HL-60 (cell line): Measurements from ENCODE around the gene ZFYVE26.

ENCODE experiments used
- DNase-seq, 2 experiments: peaks; one replicate each; pipeline ENCODE4 v3.0.0-alpha.2; 2010 to 2020; ENCODE audit warnings: low read depth in 1 of 2, low spot score in 1 of 2
- H3K27ac ChIP-seq: fragments of 250-450 bp; sonication (Bioruptor Pico); replicated peaks from 2 replicates; pipeline ENCODE4 v1.5.1; 2020; ENCODE audit warnings: mild to moderate bottlenecking, moderate library complexity
- H3K27me3 ChIP-seq: fragments of 250-450 bp; sonication (Bioruptor Pico); 2 replicates; pipeline ENCODE4 v1.5.1; 2021; ENCODE audit warnings: mild to moderate bottlenecking, moderate library complexity; ENCODE audit not compliant: insufficient read depth, poor library complexity, severe bottlenecking
- H3K4me3 ChIP-seq: replicated peaks from 2 replicates; pipeline ENCODE4 v1.5.1; 2011; ENCODE audit warnings: mild to moderate bottlenecking, control low read depth, low read length; ENCODE audit not compliant: insufficient read depth
- GABPA ChIP-seq: IDR thresholded peaks from 2 replicates; pipeline ENCODE4 v1.6.1; 2012; ENCODE audit warnings: low read depth
- POLR2AphosphoS5 ChIP-seq: IDR thresholded peaks from 2 replicates; pipeline ENCODE4 v1.6.1; 2012; ENCODE audit warnings: low read depth
- SPI1 ChIP-seq: IDR thresholded peaks from 2 replicates; pipeline ENCODE4 v1.6.1; 2012; ENCODE audit warnings: low read depth, mild to moderate bottlenecking, borderline replicate concordance
- TF ChIP-seq, protein P1 (sequence below): IDR thresholded peaks from one replicate; pipeline ENCODE4 v1.5.1; 2011; ENCODE audit warnings: low read length, control low read depth, inconsistent platforms; ENCODE audit not compliant: insufficient read depth
- TF ChIP-seq, protein P2 (sequence below): IDR thresholded peaks from 2 replicates; pipeline ENCODE4 v1.6.1; 2012; ENCODE audit warnings: low read depth; ENCODE audit not compliant: insufficient replicate concordance

The ZFYVE26 gene

DNA sequence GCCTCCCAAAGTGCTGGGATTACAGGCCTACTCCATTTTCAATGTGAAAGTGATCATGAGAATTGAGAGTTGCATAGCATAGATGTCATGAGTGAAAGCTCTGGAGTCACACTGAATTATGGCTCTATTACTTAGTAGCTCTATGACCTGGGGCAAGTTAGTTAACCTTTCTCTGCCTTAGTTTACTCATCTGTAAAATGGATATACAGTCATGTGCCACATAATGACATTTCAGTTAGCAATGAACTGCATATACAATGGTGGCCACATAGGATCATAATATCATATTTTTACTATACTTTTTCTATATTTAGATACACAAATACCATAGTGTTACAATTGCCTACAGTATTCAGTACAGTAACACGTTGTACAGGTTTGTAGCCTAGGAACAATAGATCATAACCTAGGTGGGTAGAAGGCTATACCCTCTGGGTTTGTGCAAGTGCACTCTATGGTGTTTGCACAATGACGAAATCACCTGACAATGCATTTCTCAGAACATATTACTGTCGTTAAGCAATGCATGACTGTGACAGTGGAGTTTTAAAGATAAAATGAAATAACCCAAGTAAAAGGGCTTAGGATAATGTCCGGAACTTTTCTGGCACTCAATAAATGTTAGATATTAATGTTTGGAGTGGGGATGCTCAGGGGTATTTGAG is 53.1 kb downstream of the ZFYVE26 start:
- H3K27me3 ChIP-seq = no peaks in the 10 kb centered on the region
- no peak overlapping the region for H3K27ac ChIP-seq
- no peak overlapping the region for H3K4me3 ChIP-seq
- DNase-seq = peak in 1 of 2 experiments; percentile 9
- TF ChIP-seq GABPA (no peak), SPI1 (no peak), POLR2AphosphoS5 (no peak)
- TF ChIP-seq, protein P1, sequence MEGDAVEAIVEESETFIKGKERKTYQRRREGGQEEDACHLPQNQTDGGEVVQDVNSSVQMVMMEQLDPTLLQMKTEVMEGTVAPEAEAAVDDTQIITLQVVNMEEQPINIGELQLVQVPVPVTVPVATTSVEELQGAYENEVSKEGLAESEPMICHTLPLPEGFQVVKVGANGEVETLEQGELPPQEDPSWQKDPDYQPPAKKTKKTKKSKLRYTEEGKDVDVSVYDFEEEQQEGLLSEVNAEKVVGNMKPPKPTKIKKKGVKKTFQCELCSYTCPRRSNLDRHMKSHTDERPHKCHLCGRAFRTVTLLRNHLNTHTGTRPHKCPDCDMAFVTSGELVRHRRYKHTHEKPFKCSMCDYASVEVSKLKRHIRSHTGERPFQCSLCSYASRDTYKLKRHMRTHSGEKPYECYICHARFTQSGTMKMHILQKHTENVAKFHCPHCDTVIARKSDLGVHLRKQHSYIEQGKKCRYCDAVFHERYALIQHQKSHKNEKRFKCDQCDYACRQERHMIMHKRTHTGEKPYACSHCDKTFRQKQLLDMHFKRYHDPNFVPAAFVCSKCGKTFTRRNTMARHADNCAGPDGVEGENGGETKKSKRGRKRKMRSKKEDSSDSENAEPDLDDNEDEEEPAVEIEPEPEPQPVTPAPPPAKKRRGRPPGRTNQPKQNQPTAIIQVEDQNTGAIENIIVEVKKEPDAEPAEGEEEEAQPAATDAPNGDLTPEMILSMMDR = no peak
- TF ChIP-seq, protein P2, sequence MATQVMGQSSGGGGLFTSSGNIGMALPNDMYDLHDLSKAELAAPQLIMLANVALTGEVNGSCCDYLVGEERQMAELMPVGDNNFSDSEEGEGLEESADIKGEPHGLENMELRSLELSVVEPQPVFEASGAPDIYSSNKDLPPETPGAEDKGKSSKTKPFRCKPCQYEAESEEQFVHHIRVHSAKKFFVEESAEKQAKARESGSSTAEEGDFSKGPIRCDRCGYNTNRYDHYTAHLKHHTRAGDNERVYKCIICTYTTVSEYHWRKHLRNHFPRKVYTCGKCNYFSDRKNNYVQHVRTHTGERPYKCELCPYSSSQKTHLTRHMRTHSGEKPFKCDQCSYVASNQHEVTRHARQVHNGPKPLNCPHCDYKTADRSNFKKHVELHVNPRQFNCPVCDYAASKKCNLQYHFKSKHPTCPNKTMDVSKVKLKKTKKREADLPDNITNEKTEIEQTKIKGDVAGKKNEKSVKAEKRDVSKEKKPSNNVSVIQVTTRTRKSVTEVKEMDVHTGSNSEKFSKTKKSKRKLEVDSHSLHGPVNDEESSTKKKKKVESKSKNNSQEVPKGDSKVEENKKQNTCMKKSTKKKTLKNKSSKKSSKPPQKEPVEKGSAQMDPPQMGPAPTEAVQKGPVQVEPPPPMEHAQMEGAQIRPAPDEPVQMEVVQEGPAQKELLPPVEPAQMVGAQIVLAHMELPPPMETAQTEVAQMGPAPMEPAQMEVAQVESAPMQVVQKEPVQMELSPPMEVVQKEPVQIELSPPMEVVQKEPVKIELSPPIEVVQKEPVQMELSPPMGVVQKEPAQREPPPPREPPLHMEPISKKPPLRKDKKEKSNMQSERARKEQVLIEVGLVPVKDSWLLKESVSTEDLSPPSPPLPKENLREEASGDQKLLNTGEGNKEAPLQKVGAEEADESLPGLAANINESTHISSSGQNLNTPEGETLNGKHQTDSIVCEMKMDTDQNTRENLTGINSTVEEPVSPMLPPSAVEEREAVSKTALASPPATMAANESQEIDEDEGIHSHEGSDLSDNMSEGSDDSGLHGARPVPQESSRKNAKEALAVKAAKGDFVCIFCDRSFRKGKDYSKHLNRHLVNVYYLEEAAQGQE = no peak

DNA sequence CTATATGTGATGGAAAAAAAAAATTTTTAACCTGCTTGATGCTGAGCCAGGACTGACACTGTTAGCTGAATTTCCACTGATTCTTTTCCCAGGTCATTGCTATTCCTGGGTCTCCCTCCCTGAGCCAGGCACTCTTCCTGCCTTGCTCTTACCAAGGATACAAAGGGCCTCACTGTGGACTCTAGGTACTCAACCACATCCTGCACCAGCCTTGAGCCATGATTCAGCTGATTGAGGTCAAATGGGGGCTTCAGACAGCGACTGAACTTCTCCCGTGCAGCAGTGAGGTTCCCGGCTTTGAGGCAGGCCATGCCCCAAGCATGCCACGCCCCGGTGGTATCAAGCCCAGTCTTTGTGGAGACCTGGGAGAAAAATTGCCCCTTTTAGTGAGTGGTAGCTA is 54.3 kb downstream of the ZFYVE26 start:
- no peak for TF ChIP-seq POLR2AphosphoS5
- TF ChIP-seq, protein P1 = no peak
- no peak for TF ChIP-seq SPI1
- TF ChIP-seq, protein P2 = no peak
- TF ChIP-seq GABPA = no peak
- no peaks in the 10 kb centered on the region for H3K27me3 ChIP-seq
- no peak overlapping the region for H3K4me3 ChIP-seq
- no peak overlapping the region for H3K27ac ChIP-seq
- DNase-seq = no peak

DNA sequence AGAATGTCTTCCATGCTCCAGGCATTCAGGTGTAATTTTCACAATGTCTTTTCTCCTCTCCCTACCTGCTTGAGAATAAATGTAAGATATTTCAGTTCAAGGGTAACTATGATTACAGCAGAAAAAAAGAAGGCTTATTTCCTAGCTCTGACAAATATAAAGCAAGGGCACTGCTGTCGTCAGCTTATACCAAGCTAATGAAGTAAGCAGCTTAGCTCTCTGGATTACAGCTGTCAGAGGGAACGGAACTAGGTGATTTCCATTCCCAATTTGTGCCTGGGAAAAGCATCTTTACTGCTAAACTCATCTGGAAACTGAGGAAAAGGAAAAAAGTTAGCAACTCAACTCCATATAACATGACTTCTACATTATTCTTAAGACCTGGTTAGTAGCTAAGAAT is 56.5 kb downstream of the ZFYVE26 start:
- no peak overlapping the region for H3K27ac ChIP-seq
- H3K4me3 ChIP-seq = no peak overlapping the region
- H3K27me3 ChIP-seq = no peaks in the 10 kb centered on the region
- no peak for TF ChIP-seq GABPA
- no peak for TF ChIP-seq POLR2AphosphoS5
- TF ChIP-seq, protein P1 = no peak
- TF ChIP-seq SPI1 = no peak
- TF ChIP-seq, protein P2 = no peak
- DNase-seq = no peak
